Progenitor cell of endocrine pancreas (in vitro differentiated cells): ENCODE measurements around the gene HS6ST3. TPM values are rescaled to one million over a fixed set of nuclear protein-coding genes. Genes with fewer than 3 reads are reported as not detected.
A peak's percentile ranks its signal among the peaks of the same experiment; 100 is the strongest.

Experiments
- DNase-seq: peaks from one replicate; pipeline ENCODE4 v3.0.0; 2021; ENCODE audit warnings: low spot score; ENCODE audit not compliant: unreplicated experiment
- H3K27ac Mint-ChIP-seq: 2 replicates; pipeline ENCODE4 v1.8.0; 2021; ENCODE audit warnings: mild to moderate bottlenecking, moderate library complexity, mixed read lengths
- H3K27me3 Mint-ChIP-seq: 2 replicates; pipeline ENCODE4 v1.8.0; 2021; ENCODE audit warnings: mixed read lengths
- H3K36me3 Mint-ChIP-seq: 2 replicates; pipeline ENCODE4 v1.8.0; 2022; ENCODE audit warnings: mixed read lengths; ENCODE audit not compliant: insufficient read depth
- H3K4me1 Mint-ChIP-seq: 2 replicates; pipeline ENCODE4 v1.8.0; 2021; ENCODE audit warnings: low read depth, mixed read lengths
- H3K4me3 Mint-ChIP-seq: 2 replicates; pipeline ENCODE4 v1.8.0; 2021; ENCODE audit warnings: low read depth, mild to moderate bottlenecking, moderate library complexity, mixed read lengths
- H3K9me3 Mint-ChIP-seq: 2 replicates; pipeline ENCODE4 v1.8.0; 2021; ENCODE audit warnings: low read depth, mixed read lengths
- total RNA-seq: library from RNA; stranded (reverse); gene quantifications from 2 replicates; pipeline ENCODE4 v1.2.1, GENCODE V29; 2021
- TF ChIP-seq, protein P1 (sequence below): fragments of 200-600 bp; sonication (generic); IDR thresholded peaks from one replicate; pipeline ENCODE4 v1.5.0; 2021; ENCODE audit warnings: antibody characterized with exemption, mild to moderate bottlenecking; ENCODE audit not compliant: unreplicated experiment

The HS6ST3 gene
- total RNA-seq, 1 donor from 2014 or later = 0.84 TPM

DNA sequence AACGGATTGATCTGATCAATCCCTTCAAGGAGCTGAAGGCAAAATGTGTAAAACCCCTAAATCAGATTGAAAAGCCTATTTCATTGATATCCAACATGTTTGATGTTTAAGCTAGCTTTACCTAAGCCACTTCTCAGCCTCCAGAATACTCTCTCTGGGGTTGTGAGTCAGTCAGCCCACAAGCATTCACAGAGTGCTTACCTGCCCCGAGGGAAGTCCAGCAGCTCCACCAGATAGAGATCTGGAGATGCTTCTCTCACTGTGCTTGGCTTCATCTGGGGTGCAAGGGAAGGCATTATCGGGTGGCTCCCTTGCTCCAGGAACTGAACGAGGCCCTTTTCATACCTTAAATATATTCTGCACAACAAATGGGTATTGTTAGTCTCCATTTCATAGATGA is 744.7 kb downstream of the HS6ST3 start:
- H3K4me3 Mint-ChIP-seq = no peak overlapping the region
- peaks cover 3% of the 10 kb centered on the region for H3K9me3 Mint-ChIP-seq
- H3K27ac Mint-ChIP-seq = no peak overlapping the region
- TF ChIP-seq, protein P1, sequence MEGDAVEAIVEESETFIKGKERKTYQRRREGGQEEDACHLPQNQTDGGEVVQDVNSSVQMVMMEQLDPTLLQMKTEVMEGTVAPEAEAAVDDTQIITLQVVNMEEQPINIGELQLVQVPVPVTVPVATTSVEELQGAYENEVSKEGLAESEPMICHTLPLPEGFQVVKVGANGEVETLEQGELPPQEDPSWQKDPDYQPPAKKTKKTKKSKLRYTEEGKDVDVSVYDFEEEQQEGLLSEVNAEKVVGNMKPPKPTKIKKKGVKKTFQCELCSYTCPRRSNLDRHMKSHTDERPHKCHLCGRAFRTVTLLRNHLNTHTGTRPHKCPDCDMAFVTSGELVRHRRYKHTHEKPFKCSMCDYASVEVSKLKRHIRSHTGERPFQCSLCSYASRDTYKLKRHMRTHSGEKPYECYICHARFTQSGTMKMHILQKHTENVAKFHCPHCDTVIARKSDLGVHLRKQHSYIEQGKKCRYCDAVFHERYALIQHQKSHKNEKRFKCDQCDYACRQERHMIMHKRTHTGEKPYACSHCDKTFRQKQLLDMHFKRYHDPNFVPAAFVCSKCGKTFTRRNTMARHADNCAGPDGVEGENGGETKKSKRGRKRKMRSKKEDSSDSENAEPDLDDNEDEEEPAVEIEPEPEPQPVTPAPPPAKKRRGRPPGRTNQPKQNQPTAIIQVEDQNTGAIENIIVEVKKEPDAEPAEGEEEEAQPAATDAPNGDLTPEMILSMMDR = no peak
- H3K4me1 Mint-ChIP-seq = no peaks in the 10 kb centered on the region
- H3K27me3 Mint-ChIP-seq = peaks cover 48% of the 10 kb centered on the region
- peaks cover 2% of the 10 kb centered on the region for H3K36me3 Mint-ChIP-seq
- DNase-seq = no peak

DNA sequence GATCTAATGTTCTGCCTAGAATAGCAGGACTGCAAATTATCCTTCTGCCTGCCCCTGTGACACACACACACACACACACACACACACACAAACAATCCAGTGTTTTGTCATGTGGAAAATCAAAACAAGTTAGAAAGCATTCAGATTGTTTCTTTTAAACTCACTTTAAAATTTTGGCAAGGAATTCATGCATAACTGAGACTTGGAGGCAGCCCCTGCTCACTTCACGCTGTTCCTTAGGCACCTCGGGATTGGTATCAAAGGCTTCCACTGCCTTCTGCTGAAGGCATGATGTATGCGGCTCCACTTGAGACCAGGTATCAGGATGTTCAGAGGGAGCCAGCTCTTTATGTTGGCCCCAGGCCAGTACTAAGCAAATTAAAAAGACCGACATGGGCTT is 745.6 kb downstream of the HS6ST3 start:
- Mint-ChIP-seq H3K36me3 (peaks cover 3% of the 10 kb centered on the region), H3K9me3 (peaks cover 3% of the 10 kb centered on the region), H3K27ac (no peak overlapping the region), H3K27me3 (peaks cover 58% of the 10 kb centered on the region), H3K4me3 (no peak overlapping the region), H3K4me1 (no peaks in the 10 kb centered on the region)
- no peak for DNase-seq
- TF ChIP-seq, protein P1 = no peak

DNA sequence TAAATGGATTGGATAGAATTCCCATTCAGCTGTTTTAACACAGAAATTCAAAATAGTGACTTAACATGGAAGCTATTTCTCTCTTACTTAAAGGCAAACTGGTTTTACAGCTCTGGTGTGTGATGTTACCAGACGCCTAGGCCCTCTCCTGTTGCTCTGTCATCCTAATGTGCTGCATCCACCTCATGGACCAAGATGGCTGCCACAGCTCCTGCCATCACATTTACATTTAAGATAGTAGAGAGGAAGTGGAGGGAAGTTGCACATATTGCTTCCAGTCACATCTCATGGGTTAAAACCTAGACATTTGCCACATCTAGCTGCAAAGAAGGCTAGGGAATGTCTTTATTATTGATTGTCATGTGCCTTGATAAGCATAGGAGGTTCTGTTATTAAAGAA is 746.8 kb downstream of the HS6ST3 start:
- Mint-ChIP-seq H3K36me3 (peaks cover 3% of the 10 kb centered on the region), H3K27ac (no peak overlapping the region), H3K4me1 (no peaks in the 10 kb centered on the region), H3K4me3 (no peak overlapping the region), H3K9me3 (peaks cover 3% of the 10 kb centered on the region), H3K27me3 (peaks cover 62% of the 10 kb centered on the region)
- TF ChIP-seq, protein P1 = no peak
- no peak for DNase-seq

DNA sequence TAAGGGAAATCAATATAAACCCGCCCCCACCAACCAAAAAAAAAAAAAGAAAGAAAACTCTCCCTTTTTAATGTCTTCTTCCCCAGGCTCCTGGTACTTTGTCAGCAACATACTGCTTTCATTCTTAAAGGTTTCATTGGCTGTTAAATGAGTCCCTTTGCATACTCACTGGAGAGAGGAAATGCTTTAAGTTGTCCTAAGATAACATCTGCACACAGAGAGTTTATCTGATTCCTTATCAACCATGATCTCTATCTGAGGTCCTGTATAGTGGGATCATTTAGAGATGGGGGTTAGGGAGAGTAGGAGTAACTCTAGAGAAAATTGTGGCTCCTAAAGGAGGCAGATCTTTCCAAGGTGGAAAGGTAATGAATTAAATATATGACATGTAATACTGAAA is 747.9 kb downstream of the HS6ST3 start:
- no peak for DNase-seq
- H3K36me3 Mint-ChIP-seq = peaks cover 3% of the 10 kb centered on the region
- TF ChIP-seq, protein P1 = no peak
- H3K9me3 Mint-ChIP-seq = peaks cover 3% of the 10 kb centered on the region
- no peaks in the 10 kb centered on the region for H3K4me1 Mint-ChIP-seq
- H3K27me3 Mint-ChIP-seq = peaks cover 67% of the 10 kb centered on the region
- H3K4me3 Mint-ChIP-seq = no peak overlapping the region
- H3K27ac Mint-ChIP-seq = no peak overlapping the region

DNA sequence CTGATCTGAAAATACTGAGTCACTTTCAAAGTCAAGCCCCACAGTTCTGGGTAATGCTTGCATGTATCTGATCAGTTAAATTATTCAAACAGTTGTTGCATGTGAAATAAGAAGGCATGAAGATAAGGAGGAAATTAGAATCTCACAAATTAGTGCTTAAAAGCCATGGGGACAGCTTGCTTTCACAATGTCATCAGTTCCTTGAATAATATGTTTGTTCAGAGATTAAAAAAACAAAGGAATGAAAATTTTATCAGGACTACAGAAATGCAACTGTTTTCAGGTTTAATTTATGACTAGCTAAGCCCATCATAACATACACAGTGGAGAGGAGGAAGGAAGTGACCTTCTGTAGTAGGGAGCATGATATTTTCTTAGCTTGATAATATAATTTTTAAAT is 754.3 kb downstream of the HS6ST3 start:
- Mint-ChIP-seq H3K27ac (no peak overlapping the region), H3K9me3 (no peaks in the 10 kb centered on the region), H3K4me3 (peak overlapping the region; percentile 1), H3K27me3 (peaks cover 36% of the 10 kb centered on the region), H3K4me1 (peaks cover 27% of the 10 kb centered on the region), H3K36me3 (peaks cover 2% of the 10 kb centered on the region)
- TF ChIP-seq, protein P1 = no peak
- no peak for DNase-seq
